Ecto neural progenitor cell (in vitro differentiated cells): Measurements from ENCODE around the gene CHI3L1.
"Not testable (repeated sequence)": the region's sequence is repeated elsewhere in the genome, so short reads cannot be mapped to it uniquely, and the experiment has no call there.

ENCODE experiments used
- DNase-seq: peaks from one replicate; pipeline ENCODE4 v3.0.0-alpha.2; 2018; ENCODE audit warnings: low spot score

Gene CHI3L1

GRCh38 chr1:203186446-203187303, at the start of gene CHI3L1:
CHI3L1 (minus strand) TSS chr1:203186704; CDS start chr1:203186623, 81 bp downstream.
- DNase-seq: no peak

GRCh38 chr1:203234901-203235300, 48.4 kb upstream of the CHI3L1 start:
- DNase-seq: not testable (repeated sequence)

GRCh38 chr1:203229471-203230135, 43.1 kb upstream of the CHI3L1 start, which contains the start of gene CHIT1:
CHIT1 (minus strand) TSS chr1:203229673; CDS start chr1:203229636, 37 bp downstream.
- DNase-seq: no peak

DNA sequence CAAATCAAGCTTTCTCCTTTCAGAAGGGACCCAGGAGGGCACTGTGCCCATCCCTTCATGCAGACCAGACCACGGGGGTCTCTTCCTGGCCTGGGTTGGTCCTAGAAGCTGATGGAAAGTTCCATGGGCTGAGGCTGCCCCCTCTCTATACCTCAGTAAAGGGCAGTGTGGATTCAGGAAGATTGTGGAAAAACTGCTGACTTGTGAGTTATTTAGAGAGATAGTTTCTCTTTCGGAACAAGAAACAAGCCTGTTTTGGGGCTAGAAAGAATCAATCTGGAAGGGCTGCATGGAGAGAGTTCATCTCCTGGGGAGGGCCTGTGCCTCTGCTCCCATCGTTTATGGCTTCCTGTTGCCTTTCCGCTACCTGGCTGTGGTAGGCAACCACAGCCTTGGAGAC, 42.2 kb upstream of the CHI3L1 start:
- no peak for DNase-seq

- no peak for DNase-seq
Measured at GRCh38 chr1:203227371-203228083, 41.0 kb upstream of the CHI3L1 start.

- DNase-seq: no peak
Measured at GRCh38 chr1:203225071-203225470, 38.6 kb upstream of the CHI3L1 start.

GRCh38 chr1:203223012-203223775, 36.7 kb upstream of the CHI3L1 start:
- DNase-seq: no peak

- DNase-seq: peak; percentile 61
Measured at GRCh38 chr1:203219934-203220333, 33.4 kb upstream of the CHI3L1 start.

DNA sequence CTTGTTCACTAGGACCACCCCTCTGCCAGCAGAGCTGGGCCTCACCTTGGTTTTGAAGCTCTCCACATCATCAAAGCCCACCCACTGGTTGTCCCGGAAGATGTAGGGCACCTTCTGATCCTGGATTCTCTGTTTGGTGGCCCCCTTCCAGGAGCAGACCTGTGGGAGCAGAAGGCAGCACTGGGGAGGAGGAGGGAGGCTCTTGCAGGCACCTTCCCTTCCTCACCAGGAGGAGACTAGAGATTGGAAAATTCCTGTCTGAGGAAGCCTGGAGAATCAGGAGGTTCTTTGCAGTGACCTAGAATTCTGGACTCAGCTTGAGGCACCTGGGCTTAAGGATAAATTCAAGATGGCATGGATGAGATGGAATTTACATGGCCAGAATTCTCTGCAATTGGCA, 32.7 kb upstream of the CHI3L1 start:
- DNase-seq: no peak

DNA sequence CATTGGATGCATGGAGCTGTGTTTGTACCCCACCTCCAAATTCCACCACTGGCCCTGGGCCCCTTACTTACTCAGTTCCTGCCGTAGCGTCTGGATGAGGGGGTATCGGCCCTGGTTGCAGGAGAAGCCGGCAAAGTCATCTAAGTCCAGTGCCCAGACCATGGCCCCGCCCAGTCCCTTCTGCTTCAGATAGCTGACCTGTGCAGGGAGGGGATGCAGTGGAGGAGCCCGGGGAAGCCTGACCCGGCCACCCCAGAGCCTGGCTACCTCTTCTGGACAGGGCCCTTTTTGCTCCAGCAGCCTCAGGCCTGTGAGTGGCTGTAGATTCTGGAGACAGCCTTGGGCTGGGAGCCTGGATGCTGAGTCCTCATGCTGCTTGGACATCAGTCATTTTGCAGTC, 31.2 kb upstream of the CHI3L1 start:
- no peak for DNase-seq

GRCh38 chr1:203217139-203217655, 30.7 kb upstream of the CHI3L1 start:
- no peak for DNase-seq

GRCh38 chr1:203216274-203217138, 30.0 kb upstream of the CHI3L1 start:
- DNase-seq: peak; percentile 79

- DNase-seq: no peak
Measured at GRCh38 chr1:203215573-203215972, 29.1 kb upstream of the CHI3L1 start.

DNA sequence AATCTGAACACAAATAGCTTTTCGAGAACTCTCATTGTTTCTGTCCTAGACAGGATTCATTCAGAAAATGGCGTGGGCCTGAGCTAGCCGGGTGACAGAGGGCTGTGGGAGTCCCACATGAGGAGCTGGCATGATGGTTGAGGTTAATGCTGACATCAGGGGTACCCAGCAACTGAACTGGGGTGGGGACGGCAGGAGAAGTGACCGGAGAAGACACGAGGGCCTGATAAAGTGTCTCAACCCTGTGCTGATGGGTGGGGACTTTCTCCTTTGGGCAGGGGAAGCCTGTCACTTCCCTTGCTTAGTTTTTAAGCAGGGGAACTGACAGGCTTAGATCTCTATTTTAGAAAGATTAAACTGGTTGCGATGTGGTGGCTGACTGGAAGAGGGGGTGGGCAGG, 28.4 kb upstream of the CHI3L1 start:
- DNase-seq: no peak

DNA sequence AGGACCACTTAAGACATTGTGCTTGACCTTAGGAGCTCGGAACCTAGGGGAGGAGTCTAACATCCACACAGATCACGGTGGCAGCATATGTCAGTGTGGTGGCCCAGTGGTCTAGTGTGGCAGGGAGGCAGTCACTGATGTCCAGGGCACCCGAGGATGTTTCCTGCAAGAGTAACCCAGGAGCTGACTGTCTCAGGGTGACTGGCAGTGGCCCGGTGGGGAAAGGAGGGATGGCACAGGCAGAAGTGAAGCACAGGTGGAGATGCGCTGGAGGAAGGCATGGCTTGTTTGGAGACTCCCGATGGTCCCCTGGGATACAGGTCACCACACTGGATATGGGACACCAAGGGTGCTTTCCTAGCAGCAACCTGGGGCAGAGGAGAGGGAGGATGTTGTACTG, 26.6 kb upstream of the CHI3L1 start:
- DNase-seq: no peak

GRCh38 chr1:203211812-203212211, 25.3 kb upstream of the CHI3L1 start:
- DNase-seq: no peak

DNA sequence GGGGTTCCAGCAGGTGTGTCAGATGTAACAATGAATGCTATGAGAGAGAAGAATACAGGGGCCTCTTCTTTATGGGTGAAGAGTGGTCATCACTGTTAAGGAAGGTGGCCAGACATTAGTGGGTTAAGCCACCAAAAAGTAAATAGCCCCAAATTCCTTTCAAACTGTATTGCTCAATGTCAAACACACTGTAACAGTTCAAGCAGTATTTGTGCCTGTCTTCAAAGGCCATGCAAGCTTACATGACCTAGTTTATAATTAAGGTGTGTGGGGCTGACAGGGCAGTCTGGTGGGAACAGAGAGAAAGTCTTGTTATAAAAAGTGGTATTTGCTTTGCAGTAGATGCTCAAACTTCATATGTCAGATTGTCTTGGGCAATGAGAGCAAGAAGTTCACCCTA, 24.5 kb upstream of the CHI3L1 start:
- no peak for DNase-seq

DNA sequence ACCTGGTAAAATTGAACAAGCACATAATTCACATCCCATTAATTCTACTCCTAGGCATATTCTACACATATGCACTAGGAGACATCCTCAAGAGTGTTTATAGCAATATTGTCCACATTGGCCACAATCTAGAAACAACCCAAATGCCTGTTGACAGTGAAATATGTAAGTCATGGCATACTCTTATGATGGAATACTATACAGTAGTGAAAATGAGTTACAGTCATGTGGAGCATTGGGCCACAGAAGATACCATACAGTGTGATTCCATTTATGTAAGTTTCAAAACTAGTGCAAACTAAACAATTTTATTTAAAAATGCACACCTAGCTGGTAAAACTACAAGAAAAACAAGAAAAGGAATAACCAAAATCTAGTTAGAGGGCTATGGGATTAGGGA, 23.8 kb upstream of the CHI3L1 start:
- DNase-seq: no peak

GRCh38 chr1:203208181-203208580, 21.7 kb upstream of the CHI3L1 start:
- DNase-seq: no peak

DNA sequence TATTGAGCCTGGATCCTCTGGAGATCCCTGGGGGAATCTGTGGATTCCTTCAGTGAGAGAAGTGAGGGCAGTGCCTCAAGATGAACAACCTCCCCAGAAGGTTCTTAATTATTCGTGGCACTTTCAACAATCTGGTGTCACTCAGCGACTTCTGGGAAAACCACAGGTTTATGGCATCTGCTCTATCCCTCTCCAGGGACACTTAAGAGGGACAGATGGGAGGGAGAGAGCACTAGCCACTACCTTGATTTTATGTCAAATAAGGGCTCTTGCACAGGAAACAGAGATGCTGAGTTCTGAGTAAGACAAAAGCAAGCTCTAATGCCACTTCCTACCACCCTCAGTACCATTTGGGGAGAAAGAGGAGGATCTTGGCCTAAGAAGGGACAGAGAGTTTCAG, 21.2 kb upstream of the CHI3L1 start:
- no peak for DNase-seq
